Glutamatergic neuron (in vitro differentiated cells): ENCODE results near the gene ARL5C. TPM values are rescaled to one million over a fixed set of nuclear protein-coding genes. Genes with fewer than 3 reads are reported as not detected.
A peak's percentile ranks its signal among the peaks of the same experiment; 100 is the strongest.

ENCODE experiments used
- DNase-seq: peaks from one replicate; pipeline ENCODE4 v3.0.0; 2022
- H3K27ac Mint-ChIP-seq: one replicate; pipeline ENCODE4 v1.8.0; 2020; ENCODE audit warnings: mild to moderate bottlenecking, mixed read lengths, inconsistent platforms; ENCODE audit not compliant: unreplicated experiment
- H3K27me3 Mint-ChIP-seq: one replicate; pipeline ENCODE4 v1.8.0; 2020; ENCODE audit warnings: mild to moderate bottlenecking, moderate library complexity, mixed read lengths, inconsistent platforms; ENCODE audit not compliant: unreplicated experiment
- H3K36me3 Mint-ChIP-seq: one replicate; pipeline ENCODE4 v1.8.0; 2020; ENCODE audit warnings: mild to moderate bottlenecking, mixed read lengths, inconsistent platforms; ENCODE audit not compliant: unreplicated experiment
- H3K4me1 Mint-ChIP-seq: one replicate; pipeline ENCODE4 v1.8.0; 2020; ENCODE audit warnings: mild to moderate bottlenecking, low read depth, mixed read lengths, inconsistent platforms; ENCODE audit not compliant: unreplicated experiment
- H3K4me3 Mint-ChIP-seq: one replicate; pipeline ENCODE4 v1.8.0; 2020; ENCODE audit warnings: mild to moderate bottlenecking, mixed read lengths, inconsistent platforms; ENCODE audit not compliant: unreplicated experiment
- H3K9me3 Mint-ChIP-seq: one replicate; pipeline ENCODE4 v1.8.0; 2020; ENCODE audit warnings: mild to moderate bottlenecking, moderate library complexity, mixed read lengths, inconsistent platforms; ENCODE audit not compliant: unreplicated experiment
- total RNA-seq: library from RNA; stranded (reverse); fragmentation: NEBNext Ultra II Directional; extraction: Animal tissue kit (Norgen Biotek cat#: 25700); gene quantifications from one replicate; pipeline ENCODE4 v1.2.1, GENCODE V29; 2021; ENCODE audit not compliant: unreplicated experiment
- TF ChIP-seq, protein P1 (sequence below): fragments of 200-600 bp; sonication (generic); IDR thresholded peaks from one replicate; pipeline ENCODE4 v1.5.0; 2021; ENCODE audit not compliant: partially characterized antibody, unreplicated experiment

The ARL5C gene
- total RNA-seq, 1 donor from 2014 or later = not detected

DNA sequence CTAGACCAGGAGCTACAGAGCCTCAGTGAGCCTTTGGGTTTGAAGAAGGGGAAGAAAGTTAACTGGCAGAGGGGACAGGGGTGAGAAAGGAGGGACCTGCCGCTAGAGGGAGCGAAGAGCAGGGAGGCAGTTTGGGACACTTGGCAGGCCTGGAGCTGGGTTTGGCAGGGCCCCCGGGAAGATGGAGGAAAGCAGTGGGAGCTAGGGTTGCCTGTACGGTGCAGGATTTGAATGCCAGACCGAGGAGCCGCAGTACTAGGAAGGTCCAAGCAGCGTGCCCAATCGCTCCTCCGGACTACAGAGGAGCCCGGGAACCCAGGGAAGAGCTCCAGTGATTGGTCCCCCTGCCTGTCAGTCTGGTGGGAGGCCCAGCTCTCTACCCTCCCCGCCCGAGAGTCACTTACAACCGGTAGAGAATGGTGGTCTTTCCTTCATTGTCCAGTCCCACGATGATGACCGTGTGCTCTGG, 1.3 kb downstream of the ARL5C start:
- TF ChIP-seq, protein P1, sequence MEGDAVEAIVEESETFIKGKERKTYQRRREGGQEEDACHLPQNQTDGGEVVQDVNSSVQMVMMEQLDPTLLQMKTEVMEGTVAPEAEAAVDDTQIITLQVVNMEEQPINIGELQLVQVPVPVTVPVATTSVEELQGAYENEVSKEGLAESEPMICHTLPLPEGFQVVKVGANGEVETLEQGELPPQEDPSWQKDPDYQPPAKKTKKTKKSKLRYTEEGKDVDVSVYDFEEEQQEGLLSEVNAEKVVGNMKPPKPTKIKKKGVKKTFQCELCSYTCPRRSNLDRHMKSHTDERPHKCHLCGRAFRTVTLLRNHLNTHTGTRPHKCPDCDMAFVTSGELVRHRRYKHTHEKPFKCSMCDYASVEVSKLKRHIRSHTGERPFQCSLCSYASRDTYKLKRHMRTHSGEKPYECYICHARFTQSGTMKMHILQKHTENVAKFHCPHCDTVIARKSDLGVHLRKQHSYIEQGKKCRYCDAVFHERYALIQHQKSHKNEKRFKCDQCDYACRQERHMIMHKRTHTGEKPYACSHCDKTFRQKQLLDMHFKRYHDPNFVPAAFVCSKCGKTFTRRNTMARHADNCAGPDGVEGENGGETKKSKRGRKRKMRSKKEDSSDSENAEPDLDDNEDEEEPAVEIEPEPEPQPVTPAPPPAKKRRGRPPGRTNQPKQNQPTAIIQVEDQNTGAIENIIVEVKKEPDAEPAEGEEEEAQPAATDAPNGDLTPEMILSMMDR = peak; percentile 67
- H3K27me3 Mint-ChIP-seq = peaks cover 8% of the 10 kb centered on the region
- H3K9me3 Mint-ChIP-seq = peaks cover 4% of the 10 kb centered on the region
- peak overlapping the region; percentile 18 for H3K27ac Mint-ChIP-seq
- DNase-seq = peak; percentile 81
- no peaks in the 10 kb centered on the region for H3K36me3 Mint-ChIP-seq
- peak overlapping the region; percentile 92 for H3K4me3 Mint-ChIP-seq
- H3K4me1 Mint-ChIP-seq = peaks cover 16% of the 10 kb centered on the region

DNA sequence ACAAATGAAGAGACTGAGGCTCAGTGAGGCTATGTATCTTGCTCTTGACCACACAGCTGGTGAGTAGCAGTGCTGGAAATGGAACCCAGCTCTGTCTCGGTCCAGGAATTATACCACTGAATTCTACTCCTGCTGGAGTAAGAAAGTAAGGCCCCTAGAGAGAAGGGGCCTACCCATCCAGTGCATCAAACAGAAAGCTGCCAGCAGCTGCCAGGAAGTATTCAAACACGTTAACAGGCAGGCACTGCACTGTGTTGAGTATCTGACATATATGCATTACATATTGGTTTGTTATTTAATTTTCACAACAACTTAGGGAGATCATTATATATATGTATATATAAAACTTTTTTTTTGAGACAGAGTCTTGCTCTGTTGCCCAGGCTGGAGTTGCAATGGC, 4.0 kb downstream of the ARL5C start:
- Mint-ChIP-seq H3K9me3 (no peaks in the 10 kb centered on the region), H3K27me3 (peaks cover 9% of the 10 kb centered on the region), H3K27ac (no peak overlapping the region), H3K4me1 (peaks cover 9% of the 10 kb centered on the region), H3K36me3 (no peaks in the 10 kb centered on the region), H3K4me3 (no peak overlapping the region)
- no peak for DNase-seq
- TF ChIP-seq, protein P1 = no peak

DNA sequence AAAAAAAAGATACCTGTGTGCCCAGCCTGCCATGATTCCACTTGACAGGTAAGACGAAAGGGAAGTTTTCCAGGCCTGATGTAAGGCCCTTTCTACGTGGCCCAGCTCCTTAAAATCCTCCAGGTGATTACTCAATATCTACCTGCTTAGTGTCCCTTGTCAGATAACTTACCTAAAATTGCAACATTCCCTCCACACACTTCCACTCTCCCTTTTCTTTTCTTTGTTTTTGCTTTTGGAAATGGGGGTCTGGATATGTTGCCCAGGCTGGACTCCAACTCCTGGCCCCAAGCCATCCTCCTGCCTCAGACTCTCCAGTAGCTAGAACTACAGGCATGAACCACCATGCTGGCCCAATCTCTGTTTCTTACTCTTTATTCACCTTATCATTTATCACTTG, 7.3 kb downstream of the ARL5C start:
- Mint-ChIP-seq H3K4me3 (no peak overlapping the region), H3K36me3 (peaks cover 2% of the 10 kb centered on the region)

DNA sequence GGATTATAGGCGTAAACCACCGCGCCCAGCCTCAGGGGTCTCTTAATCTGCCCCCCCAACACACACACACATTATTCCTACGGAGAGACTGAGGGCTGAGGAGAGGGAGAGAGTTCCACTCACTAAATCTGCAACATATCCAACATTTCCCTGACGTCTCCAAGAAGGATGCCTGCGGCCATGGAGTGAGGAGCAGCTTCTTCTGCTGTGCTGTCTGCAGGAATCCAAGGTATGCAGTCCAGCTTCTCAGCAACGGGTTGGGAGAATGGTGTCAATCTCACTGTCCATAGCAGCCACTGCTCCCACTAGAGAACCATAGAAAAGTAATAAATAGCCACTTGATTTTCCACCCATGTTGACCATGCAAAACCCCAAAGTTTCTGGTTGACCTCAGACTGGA, 9.5 kb downstream of the ARL5C start:
- DNase-seq = no peak
- Mint-ChIP-seq H3K36me3 (peaks cover 4% of the 10 kb centered on the region), H3K27ac (no peak overlapping the region), H3K27me3 (peaks cover 26% of the 10 kb centered on the region), H3K9me3 (peaks cover 20% of the 10 kb centered on the region), H3K4me3 (no peak overlapping the region), H3K4me1 (peaks cover 5% of the 10 kb centered on the region)
- TF ChIP-seq, protein P1 = no peak

More for the DNA sequence above, 7.3 kb downstream of the ARL5C start:
- H3K27ac Mint-ChIP-seq = no peak overlapping the region
- no peak for DNase-seq
- peaks cover 14% of the 10 kb centered on the region for H3K27me3 Mint-ChIP-seq
- H3K9me3 Mint-ChIP-seq = peaks cover 13% of the 10 kb centered on the region
- TF ChIP-seq, protein P1 = no peak
- peaks cover 4% of the 10 kb centered on the region for H3K4me1 Mint-ChIP-seq

DNA sequence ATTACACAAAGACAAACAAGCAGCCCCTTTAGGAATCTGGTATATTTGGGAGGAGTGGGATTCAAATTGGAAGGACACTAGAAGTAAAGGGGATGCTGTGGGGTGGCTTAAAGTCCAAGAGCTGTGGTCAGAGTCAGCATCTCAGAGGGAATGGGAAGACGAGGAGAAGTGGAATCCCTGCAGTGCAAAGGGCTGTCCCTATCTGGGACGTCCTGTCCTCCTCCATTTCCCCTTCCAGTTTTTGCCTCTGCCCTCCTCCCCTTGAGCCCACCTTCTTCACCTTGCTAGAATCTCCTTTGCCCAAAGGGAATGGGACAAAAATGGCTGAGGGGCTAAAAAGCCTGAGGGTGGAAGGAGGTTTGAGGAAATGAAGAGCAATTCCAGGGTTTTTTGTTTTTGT, 10.3 kb downstream of the ARL5C start:
- DNase-seq = no peak
- no peak overlapping the region for H3K27ac Mint-ChIP-seq
- H3K4me1 Mint-ChIP-seq = peaks cover 5% of the 10 kb centered on the region
- peaks cover 26% of the 10 kb centered on the region for H3K27me3 Mint-ChIP-seq
- H3K36me3 Mint-ChIP-seq = peaks cover 4% of the 10 kb centered on the region
- H3K9me3 Mint-ChIP-seq = peaks cover 20% of the 10 kb centered on the region
- TF ChIP-seq, protein P1 = no peak
- no peak overlapping the region for H3K4me3 Mint-ChIP-seq
